Neural cell (in vitro differentiated cells): ENCODE results near the gene TIAM1. TPM values are rescaled to one million over a fixed set of nuclear protein-coding genes. Genes with fewer than 3 reads are reported as not detected.

Source experiments
- H2AFZ ChIP-seq: fragments of 200-600, 300-800 bp; sonication (generic), shearing (Covaris generic); 2 replicates; pipeline ENCODE4 v1.6.0; 2014; ENCODE audit warnings: low read depth, mild to moderate bottlenecking, antibody characterized with exemption, low read length, moderate library complexity
- H3F3A ChIP-seq: fragments of 200-600 bp; shearing (Covaris generic); 2 replicates; pipeline ENCODE4 v1.6.1; 2016; ENCODE audit warnings: mild to moderate bottlenecking, moderate library complexity, mixed read lengths, antibody characterized with exemption, low read length; ENCODE audit not compliant: insufficient read depth, poor library complexity, severe bottlenecking
- H3K27ac ChIP-seq: fragments of 200-600, 300-800 bp; sonication (generic), shearing (Covaris generic); 2 replicates; pipeline ENCODE4 v1.5.1; 2014; ENCODE audit warnings: mild to moderate bottlenecking, low read length, moderate library complexity
- H3K27me3 ChIP-seq: fragments of 300-800, 200-600 bp; sonication (generic), shearing (Covaris generic); 2 replicates; pipeline ENCODE4 v1.6.0; 2014; ENCODE audit warnings: mild to moderate bottlenecking, low read depth, low read length, moderate library complexity; ENCODE audit not compliant: insufficient read depth
- H3K36me3 ChIP-seq: fragments of 300-800, 200-600 bp; sonication (generic), shearing (Covaris generic); 2 replicates; pipeline ENCODE4 v1.5.1; 2014; ENCODE audit warnings: mild to moderate bottlenecking, antibody characterized with exemption, low read length, moderate library complexity; ENCODE audit not compliant: insufficient read depth
- H3K4me2 ChIP-seq: fragments of 300-800, 200-600 bp; sonication (generic), shearing (Covaris generic); 2 replicates; pipeline ENCODE4 v1.6.0; 2014; ENCODE audit warnings: mild to moderate bottlenecking, low read length
- H3K4me3 ChIP-seq: fragments of 300-800, 200-600 bp; sonication (generic), shearing (Covaris generic); 2 replicates; pipeline ENCODE4 v1.5.1; 2014; ENCODE audit warnings: mild to moderate bottlenecking, low read length, moderate library complexity
- H3K79me2 ChIP-seq: fragments of 200-600 bp; shearing (Covaris generic); replicated peaks from 2 replicates; pipeline ENCODE4 v1.6.0; 2014; ENCODE audit warnings: mild to moderate bottlenecking, low read length, moderate library complexity; ENCODE audit not compliant: insufficient read depth
- H3K9ac ChIP-seq: fragments of 300-800, 200-600 bp; sonication (generic), shearing (Covaris generic); 2 replicates; pipeline ENCODE4 v1.6.1; 2016; ENCODE audit warnings: mild to moderate bottlenecking, low read length, mixed read lengths
- H3K9me2 ChIP-seq: fragments of 200-600 bp; shearing (Covaris generic); 2 replicates; pipeline ENCODE4 v1.6.1; 2016; ENCODE audit warnings: mild to moderate bottlenecking, low read length, mixed read lengths; ENCODE audit not compliant: insufficient read depth
- H3K9me3 ChIP-seq: fragments of 200-600, 300-800 bp; sonication (generic), shearing (Covaris generic); 2 replicates; pipeline ENCODE4 v1.6.1; 2016; ENCODE audit warnings: mild to moderate bottlenecking, mixed run types, low read length, moderate library complexity, mixed read lengths
- H4K20me1 ChIP-seq: fragments of 200-600 bp; shearing (Covaris generic); 2 replicates; pipeline ENCODE4 v1.6.1; 2016; ENCODE audit warnings: mild to moderate bottlenecking, mixed run types; ENCODE audit not compliant: insufficient read depth
- EP300 ChIP-seq: fragments of 450-650 bp; conservative IDR thresholded peaks from 2 replicates; pipeline ENCODE4 v1.6.1; 2014; ENCODE audit warnings: antibody characterized with exemption, mild to moderate bottlenecking, moderate library complexity; ENCODE audit not compliant: poor library complexity, severe bottlenecking
- EZH2 ChIP-seq: fragments of 200-600, 300-800 bp; shearing (Covaris generic), sonication (generic); IDR thresholded peaks from 2 replicates; pipeline ENCODE4 v1.6.1; 2014; ENCODE audit warnings: antibody characterized with exemption, low read length, borderline replicate concordance, mild to moderate bottlenecking; ENCODE audit not compliant: insufficient read depth, poor library complexity, severe bottlenecking
- MXI1 ChIP-seq: fragments of 450-650 bp; conservative IDR thresholded peaks from 2 replicates; pipeline ENCODE4 v1.6.1; 2014; ENCODE audit warnings: antibody characterized with exemption, mild to moderate bottlenecking; ENCODE audit not compliant: poor library complexity, severe bottlenecking
- POLR2AphosphoS5 ChIP-seq: IDR thresholded peaks from 2 replicates; pipeline ENCODE4 v1.6.1; 2012
- RAD21 ChIP-seq: fragments of 450-650 bp; conservative IDR thresholded peaks from 2 replicates; pipeline ENCODE4 v1.6.1; 2014; ENCODE audit warnings: antibody characterized with exemption, mild to moderate bottlenecking, moderate library complexity
- REST ChIP-seq: IDR thresholded peaks from 2 replicates; pipeline ENCODE4 v1.6.1; 2012; ENCODE audit warnings: borderline replicate concordance
- SMC3 ChIP-seq: fragments of 450-650 bp; conservative IDR thresholded peaks from 2 replicates; pipeline ENCODE4 v1.6.1; 2014; ENCODE audit warnings: antibody characterized with exemption, mild to moderate bottlenecking, moderate library complexity; ENCODE audit not compliant: poor library complexity
- TAF1 ChIP-seq: IDR thresholded peaks from 2 replicates; pipeline ENCODE4 v1.6.1; 2012; ENCODE audit warnings: low read depth
- polyA plus RNA-seq: library from polyadenylated mRNA; depleted of rRNA; stranded (reverse); fragments of >200 nt; gene quantifications from 2 replicates; pipeline ENCODE4 v1.2.3, GENCODE V29; 2014
- TF ChIP-seq, protein P1 (sequence below): fragments of 450-650 bp; IDR thresholded peaks from 2 replicates; pipeline ENCODE4 v1.5.1; 2014; ENCODE audit warnings: antibody characterized with exemption, mild to moderate bottlenecking, moderate library complexity; ENCODE audit not compliant: poor library complexity, severe bottlenecking

TIAM1 gene
- polyA plus RNA-seq, 1 donor from 2014 or later = 13.2 TPM

DNA sequence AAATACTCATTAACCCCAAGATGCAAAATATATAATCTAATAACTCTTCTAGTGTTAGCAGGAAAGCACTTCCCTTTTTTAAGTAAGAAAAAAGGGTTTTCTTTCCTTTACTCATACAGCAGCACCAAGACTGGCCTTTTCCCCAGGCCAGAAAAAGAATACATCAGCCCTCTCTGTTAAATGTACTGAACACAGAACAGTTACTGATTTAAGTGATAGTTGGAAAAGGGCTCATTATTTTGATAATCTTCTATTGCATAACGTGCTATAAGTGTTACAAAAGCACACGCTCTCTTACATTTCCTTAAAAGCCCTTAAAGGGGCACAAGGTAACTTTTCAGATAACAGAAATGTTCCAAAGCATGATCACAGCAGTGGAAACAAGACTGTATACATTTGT lies 142.9 kb downstream of the TIAM1 start:
- H3K4me2 ChIP-seq = no peak overlapping the region
- H2AFZ ChIP-seq = no peak overlapping the region
- H3K27ac ChIP-seq = no peak overlapping the region
- H3K9ac ChIP-seq = no peak overlapping the region
- H3K27me3 ChIP-seq = no peaks in the 10 kb centered on the region
- H3K79me2 ChIP-seq = no peaks in the 10 kb centered on the region
- no peaks in the 10 kb centered on the region for H3K9me3 ChIP-seq
- no peak overlapping the region for H3K4me3 ChIP-seq
- no peaks in the 10 kb centered on the region for H3F3A ChIP-seq
- TF ChIP-seq SMC3 (no peak), POLR2AphosphoS5 (no peak), TAF1 (no peak), REST (no peak), RAD21 (no peak), MXI1 (no peak), EZH2 (no peak), EP300 (no peak)
- TF ChIP-seq, protein P1, sequence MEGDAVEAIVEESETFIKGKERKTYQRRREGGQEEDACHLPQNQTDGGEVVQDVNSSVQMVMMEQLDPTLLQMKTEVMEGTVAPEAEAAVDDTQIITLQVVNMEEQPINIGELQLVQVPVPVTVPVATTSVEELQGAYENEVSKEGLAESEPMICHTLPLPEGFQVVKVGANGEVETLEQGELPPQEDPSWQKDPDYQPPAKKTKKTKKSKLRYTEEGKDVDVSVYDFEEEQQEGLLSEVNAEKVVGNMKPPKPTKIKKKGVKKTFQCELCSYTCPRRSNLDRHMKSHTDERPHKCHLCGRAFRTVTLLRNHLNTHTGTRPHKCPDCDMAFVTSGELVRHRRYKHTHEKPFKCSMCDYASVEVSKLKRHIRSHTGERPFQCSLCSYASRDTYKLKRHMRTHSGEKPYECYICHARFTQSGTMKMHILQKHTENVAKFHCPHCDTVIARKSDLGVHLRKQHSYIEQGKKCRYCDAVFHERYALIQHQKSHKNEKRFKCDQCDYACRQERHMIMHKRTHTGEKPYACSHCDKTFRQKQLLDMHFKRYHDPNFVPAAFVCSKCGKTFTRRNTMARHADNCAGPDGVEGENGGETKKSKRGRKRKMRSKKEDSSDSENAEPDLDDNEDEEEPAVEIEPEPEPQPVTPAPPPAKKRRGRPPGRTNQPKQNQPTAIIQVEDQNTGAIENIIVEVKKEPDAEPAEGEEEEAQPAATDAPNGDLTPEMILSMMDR = no peak
- no peaks in the 10 kb centered on the region for H4K20me1 ChIP-seq
- H3K9me2 ChIP-seq = no peaks in the 10 kb centered on the region
- H3K36me3 ChIP-seq = peaks cover 4% of the 10 kb centered on the region

DNA sequence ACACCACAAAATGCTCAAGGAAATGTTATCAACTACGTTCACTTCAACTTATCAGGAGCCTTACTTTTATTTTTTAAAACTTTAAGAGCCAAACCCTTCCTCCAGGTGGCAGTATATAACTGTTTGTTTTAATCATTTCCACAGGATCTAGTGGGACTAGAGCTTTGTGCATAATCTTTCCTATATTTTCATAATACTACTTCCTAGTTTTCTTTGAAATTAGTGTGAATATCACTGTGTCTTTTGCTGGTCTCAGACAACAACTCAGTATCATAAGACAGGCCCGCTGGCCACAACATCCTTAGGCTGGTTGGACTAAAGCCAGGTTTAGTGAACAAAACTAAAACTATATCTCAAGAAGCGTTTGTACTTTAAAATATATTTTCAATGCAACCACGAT lies 145.5 kb downstream of the TIAM1 start:
- Histone ChIP-seq H3K27ac (no peak overlapping the region), H3K36me3 (peaks cover 4% of the 10 kb centered on the region)

More for the DNA sequence above, 145.5 kb downstream of the TIAM1 start:
- H3K4me2 ChIP-seq = no peak overlapping the region
- H3F3A ChIP-seq = no peaks in the 10 kb centered on the region
- no peaks in the 10 kb centered on the region for H4K20me1 ChIP-seq
- H3K79me2 ChIP-seq = no peaks in the 10 kb centered on the region
- H3K9ac ChIP-seq = no peak overlapping the region
- H3K4me3 ChIP-seq = no peak overlapping the region
- no peaks in the 10 kb centered on the region for H3K9me3 ChIP-seq
- no peaks in the 10 kb centered on the region for H3K9me2 ChIP-seq
- H2AFZ ChIP-seq = no peak overlapping the region
- no peaks in the 10 kb centered on the region for H3K27me3 ChIP-seq
- TF ChIP-seq, protein P1 = peak; percentile 82
- no peak for TF ChIP-seq POLR2AphosphoS5
- TF ChIP-seq SMC3 = peak; percentile 93
- TF ChIP-seq RAD21 = peak; percentile 87
- no peak for TF ChIP-seq TAF1
- TF ChIP-seq EZH2 = no peak
- TF ChIP-seq EP300 = no peak
